HT-29 (cell line): ENCODE data around the gene GALNT17. TPM values are rescaled to one million over a fixed set of nuclear protein-coding genes. Genes with fewer than 3 reads are reported as not detected.
A peak's percentile ranks its signal among the peaks of the same experiment; 100 is the strongest.
"Not testable (repeated sequence)": the region's sequence is repeated elsewhere in the genome, so short reads cannot be mapped to it uniquely, and the experiment has no call there.

Experiments used
- DNase-seq: peaks from one replicate; pipeline ENCODE4 v3.0.0-alpha.2; 2015; ENCODE audit warnings: low spot score
- total RNA-seq: library from RNA; depleted of rRNA; stranded (reverse); fragments of >200 nt; shearing (Covaris generic); gene quantifications from 2 replicates; pipeline ENCODE4 v1.2.3, GENCODE V29; 2014

Gene GALNT17
- total RNA-seq, 1 experiment from 2014 or later = not detected

DNA sequence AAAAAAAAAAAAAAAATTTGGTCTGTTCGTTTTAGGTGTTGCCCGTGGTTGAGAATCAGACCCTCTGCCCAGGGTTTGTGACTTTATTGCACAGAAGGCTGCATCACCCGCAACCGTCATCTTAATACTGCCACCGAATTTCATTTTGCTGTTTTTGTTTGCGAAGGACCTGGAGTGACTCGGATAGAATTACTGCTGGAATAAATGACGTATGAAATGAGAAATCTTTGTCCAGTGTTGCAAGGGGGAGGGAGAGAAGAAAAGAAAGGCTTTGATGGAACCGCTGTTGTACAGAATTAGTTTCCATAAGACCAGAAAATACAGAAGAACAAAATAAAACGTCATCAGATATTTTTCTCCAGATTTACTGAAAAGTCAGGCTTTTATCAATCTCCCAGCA lies 103.3 kb downstream of the GALNT17 start:
- no peak for DNase-seq

DNA sequence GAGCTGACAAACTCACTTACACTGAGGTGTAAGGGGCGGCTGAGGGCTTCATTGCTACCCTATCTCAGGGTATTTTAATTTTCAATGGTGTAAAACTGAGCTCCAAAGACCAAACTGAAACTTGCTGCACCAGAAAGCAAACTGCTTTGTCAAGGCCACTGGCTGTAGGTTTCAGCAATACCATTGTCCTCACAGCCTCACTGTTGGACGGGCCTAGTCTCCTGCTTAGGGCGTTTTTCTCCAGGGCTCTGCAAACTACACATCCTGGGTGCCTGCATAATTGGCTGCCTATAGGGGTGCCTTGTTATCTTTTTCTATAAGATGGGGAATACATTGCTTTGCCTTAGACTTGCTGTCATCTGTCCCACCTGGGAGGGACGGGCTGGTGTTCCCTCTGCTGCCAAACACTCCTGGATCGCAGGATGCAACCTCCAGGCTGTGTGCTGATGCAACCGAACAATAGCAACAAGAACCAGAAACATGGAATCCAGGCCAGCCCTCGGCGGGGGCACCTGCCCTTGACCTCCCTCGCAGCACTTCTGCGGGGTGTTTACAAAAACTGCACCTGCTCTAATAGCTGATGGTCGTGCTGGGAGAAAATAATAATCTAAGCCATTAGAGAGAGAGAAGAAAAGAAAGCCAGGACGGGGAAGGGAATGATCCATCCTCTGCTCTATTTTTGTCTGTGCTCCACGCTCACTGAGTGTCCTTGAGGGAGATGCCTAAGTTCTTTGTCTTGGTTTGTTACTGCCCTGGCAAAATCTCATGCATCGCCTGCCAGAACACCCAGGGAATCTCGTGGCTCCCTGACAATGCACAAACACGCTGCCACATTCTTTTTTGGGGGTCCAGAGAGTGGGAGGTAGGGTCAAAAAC lies 104.5 kb downstream of the GALNT17 start:
- no peak for DNase-seq

DNA sequence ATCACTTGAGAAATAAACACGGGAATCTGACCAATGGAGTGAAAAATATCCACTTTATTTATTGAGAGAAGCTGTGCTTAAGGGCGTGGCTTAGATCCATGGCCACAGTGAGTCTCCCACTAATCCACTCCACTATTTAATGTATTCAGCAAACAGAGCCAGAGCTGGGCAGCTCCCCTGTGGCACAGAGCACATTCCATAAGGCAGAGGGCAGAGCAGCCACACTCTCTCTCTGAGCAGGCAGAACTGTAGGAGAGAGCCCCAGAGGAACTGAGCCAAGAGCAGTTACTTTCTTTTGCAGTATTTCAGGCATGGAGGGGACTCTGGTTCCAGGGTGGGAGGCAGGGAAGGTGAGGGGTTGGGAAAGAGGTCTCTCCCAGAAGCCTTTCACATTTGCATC lies 106.0 kb downstream of the GALNT17 start:
- DNase-seq = peak; percentile 3

DNA sequence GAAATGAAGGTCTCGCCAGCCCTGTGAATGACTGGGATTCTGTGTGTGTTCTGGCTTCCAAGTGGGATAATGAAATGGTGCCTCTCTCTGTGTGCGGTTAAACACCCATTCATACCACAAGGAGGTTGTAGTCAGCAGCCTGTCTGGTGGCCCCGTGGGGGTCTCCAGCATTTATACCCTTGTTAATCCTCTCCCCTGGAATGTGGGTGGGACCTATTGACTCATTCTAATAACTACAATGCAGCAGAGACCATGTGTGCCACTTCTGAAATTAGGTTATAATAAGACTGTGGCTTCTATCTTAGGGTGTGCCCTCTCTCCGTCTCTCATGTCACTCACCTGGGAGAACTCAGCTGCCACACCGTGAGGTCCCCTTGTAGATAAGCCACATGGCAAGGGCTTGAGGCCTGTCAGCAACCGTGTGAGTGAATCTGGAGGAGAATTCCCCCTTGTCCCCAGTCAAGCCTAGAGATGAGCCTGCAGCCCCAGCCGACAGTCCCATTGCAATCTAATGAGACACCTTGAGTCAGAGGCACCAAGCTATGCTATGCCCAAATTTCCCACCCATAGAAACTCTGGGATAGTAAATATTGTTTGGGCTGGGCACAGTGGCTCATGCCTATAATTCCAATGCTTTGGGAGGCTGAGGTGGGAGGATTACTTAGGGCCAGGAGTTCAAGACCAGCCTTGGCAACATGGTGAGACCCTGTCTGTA lies 106.8 kb downstream of the GALNT17 start:
- DNase-seq = no peak

DNA sequence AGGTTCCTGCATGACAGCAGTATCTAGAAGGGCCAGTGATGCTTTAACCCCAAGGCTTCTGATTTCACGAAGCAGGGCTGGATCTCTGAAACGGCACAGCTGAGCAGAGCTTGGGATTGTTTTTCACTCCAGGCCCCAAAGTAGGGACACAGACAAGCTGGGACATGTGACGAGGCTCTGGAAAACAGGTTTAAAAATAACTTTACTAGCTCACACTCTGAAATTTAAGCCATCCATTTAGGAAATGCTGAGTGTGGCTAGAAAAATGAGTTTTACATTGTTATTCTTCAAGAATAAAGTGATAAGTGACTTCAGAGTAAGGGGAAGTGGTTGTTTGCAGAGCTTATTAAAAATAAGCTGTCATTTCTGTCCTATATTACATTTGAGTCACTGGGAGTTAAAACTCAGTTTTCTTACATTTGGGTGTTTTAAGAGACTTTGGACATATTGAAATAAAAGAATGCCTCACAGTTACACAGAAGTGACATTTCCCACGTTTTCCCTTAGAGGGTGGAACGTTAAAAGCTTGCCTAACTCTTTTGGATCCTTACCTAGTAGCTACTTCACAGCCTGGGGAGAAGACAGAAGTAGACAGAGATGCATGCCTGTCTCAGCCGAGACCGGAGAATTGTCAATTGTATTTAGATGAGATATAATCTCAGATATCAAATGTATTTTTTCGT lies 107.8 kb downstream of the GALNT17 start:
- DNase-seq = no peak

DNA sequence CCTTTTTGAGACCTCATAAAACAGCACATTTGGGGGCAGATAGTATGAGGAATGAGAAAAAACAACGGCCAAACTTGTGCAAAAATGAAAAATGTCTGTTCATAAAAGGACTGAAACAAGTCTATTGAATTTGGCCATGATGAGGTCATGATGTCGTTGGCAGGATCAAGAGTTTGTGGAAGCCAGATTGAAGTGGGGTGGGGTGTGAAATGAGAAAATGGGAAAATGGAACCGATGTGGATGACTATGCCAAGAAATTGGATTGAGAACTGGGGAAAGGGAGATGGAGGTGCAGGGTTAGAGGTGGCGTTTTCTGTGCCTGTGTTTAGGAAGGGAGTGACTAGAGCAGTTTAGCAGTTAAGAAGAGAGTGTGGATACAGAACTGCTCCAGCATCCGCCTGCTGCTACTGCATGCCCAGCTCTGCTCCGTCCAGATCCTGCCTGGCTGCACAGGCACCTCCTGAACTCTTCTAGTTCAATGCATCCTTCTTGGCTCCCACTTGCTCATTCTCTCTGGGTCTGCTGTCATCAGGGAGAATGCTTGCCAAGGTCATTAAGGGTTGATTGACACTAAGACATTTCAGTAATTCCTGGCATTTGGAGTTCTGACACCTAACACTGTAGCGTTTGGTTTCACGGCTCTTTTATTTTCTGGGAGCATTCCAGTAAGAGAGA lies 111.9 kb downstream of the GALNT17 start:
- DNase-seq = no peak

DNA sequence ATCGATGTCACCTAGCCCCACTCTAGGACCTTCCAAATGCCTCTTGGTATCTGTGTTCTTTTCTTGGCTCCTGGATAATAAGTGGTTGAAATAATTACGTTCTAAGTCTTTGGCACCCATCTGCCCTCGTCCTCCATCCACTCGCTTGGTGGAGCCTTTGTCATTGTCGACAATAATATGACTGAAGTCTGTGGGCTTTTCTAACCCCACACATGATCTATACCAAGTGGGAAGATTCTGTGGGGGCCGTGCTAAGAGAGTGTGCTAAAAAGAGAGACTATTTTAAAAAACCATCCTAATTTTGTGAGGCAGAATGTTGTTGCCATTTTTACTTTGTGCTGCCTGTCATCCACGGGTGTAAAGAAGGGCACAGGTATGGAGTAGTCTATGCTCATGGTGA lies 113.1 kb downstream of the GALNT17 start:
- DNase-seq = no peak

DNA sequence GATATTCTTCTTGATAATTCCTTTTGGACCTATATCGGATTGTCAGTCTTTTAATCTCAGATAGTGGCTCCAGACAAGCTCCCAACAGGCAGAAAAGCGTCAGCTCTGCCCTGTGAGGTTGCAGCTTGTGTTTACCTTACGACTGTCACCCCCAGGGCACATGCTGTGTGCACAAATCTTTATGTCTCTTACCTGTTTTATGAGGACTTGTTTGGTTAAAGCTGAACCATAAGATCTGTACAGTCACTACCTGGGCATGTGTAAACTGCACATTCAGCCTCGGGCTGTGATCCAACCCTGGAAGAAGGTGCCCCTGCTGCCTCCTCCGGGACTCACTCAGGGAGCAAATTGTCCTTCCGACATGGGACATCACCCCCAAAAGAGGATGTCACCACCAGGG lies 119.8 kb downstream of the GALNT17 start:
- no peak for DNase-seq

DNA sequence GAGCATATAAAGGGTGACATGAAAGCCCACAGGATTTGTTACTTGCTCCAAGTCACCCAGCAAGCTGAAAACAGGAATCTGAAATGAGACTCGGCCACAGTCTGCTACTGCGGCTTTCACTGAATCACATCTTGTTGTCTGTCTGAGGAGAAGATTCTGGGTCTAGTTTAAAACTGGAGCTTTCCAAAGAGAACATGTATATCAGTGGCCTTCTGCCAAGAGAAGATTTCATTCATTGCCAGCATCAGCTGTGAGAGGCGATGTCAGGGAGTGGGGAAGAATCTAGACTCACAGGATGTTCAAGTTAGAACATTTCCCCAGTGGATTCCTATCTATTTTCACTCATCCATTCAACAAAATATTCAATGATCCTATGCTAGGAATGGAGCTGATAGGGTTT lies 122.8 kb downstream of the GALNT17 start:
- DNase-seq = no peak

DNA sequence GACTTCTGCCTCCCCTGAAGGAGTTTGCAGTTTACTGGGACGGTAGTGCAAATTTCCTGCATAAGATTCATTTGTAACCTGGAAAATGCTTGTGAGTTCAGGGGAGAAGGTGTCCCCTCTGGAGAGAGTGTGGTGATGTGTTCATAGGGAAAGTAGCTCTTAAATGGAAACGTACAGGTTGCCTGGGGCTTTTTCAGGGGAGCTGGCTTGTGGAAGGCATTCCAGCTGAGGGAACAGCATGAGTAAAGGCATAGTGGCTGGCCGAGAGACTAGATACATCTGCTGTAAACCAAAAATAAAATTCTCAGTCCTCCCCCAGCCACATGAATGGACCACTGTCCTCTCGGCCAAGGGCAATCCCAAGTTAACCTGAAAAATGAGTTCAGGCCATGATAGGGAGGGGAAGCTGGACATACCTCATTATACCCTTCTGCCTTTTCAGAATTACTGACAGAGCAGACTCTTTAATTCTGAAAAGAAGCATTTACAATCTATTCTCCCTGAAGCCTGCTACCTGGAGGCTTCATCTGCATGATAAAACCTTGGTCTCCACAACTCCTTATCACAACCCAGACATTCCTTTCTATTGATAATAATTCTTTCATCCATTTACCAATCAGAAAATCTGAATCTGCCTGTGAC lies 123.7 kb downstream of the GALNT17 start:
- no peak for DNase-seq

DNA sequence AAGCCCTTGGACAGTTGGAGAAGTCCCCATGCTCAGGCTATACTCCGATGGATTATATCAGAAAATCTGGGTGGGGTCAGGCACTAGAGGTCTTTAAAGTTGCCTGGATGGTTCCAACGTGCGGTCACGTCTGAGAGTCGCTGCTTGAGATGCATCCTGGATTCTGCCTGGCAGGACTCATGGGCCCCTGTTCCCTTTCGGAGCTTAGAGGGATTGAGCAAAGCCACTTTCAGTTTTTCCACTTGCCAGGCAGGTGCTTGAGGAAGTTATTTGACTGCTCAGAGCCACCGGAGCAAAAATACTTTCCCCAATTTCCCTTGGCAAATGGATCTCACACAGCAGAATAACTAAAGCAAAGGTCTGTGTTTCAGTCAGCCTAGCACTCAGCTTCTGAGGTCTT lies 129.1 kb downstream of the GALNT17 start:
- DNase-seq = no peak

DNA sequence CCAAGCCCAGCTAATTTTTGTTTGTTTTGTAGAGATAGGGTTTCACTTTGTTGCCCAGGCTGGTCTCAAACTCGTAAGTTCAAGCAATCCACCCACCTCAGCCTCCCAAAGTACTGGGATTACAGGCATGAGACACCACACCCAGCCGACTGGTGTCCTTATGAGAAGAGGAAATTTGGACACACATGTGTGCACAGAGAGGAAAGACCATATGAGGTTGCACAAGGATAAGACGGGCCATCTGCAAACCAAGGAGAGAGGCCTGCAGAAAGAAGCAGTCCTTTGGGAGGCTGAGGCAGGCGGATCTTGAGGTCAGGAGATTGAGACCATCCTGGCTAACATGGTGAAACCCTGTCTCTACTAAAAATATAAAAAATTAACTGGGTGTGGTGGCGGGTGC lies 130.9 kb downstream of the GALNT17 start:
- DNase-seq = not testable (repeated sequence)

DNA sequence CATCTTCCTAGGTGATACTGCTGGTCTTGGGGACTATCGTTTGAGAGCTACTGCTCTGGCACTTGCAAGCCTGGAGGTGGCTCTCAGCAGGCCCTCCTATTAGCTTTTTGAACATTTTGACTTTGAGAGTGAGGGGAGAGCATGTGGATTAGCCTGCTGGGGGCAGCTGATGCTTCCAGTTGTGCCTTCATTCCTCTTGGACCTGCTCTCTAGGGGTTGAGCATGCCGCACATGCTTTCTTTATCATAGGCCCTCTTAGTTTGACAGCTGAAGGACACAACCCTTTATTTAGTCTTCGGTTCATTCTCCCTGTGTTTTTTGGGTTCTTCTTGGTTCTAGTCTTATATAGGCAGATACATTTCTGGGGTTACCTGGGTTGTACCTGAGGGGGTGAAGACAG lies 132.1 kb downstream of the GALNT17 start:
- DNase-seq = no peak

DNA sequence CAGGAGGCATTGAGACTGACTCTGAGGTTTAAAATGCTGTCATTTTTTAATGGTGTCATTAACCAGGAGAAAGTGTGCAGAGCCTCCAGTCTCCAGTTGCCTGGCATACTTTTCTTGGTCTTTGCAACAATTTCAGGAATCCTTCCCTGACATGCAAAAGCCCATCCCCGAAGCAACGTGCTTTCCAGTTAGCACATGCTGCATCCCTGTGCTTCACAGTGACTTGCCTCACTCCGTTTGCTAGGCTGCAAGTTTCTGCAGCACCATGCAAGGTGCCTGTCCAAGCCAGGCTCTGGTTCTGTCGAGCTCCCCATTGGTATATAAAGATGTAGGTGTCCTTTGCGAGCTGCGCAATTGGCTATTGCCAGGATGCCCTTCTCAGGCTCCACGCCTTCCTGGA lies 135.0 kb downstream of the GALNT17 start:
- DNase-seq = no peak

DNA sequence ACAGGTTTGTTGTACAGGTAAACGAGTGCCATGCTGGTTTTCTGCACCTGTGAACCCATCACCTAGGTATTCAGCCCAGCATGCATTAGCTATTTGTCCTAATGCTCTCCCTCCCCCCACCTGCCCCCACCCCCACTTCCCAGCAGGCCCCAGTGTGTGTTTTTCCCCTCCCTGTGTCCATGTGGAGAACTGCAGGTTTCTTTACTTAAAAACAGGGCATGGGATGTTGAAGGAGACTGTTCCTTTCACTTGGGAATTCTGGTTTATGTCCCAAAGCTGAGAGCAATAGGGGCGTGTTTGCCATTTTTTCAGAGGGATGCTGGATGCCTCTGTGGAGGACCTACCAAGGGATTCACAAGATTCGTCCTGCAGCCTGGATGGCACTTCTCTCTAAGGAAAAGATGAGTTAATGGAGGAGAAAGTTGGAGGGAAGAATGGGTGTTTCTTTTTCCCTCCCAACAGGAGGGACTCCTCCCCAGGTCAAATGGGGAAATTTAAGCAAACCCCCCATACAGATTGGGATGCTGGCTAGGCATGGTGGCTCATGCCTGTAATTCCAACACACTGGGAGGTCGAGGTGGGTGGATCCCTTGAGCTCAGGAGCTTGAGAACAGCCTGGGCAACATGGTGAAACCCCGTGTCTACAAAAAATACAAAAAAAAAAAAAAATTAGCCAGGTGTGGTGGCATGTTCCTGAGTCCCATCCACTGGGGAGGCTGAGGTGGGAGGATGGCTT lies 136.0 kb downstream of the GALNT17 start:
- DNase-seq = no peak

DNA sequence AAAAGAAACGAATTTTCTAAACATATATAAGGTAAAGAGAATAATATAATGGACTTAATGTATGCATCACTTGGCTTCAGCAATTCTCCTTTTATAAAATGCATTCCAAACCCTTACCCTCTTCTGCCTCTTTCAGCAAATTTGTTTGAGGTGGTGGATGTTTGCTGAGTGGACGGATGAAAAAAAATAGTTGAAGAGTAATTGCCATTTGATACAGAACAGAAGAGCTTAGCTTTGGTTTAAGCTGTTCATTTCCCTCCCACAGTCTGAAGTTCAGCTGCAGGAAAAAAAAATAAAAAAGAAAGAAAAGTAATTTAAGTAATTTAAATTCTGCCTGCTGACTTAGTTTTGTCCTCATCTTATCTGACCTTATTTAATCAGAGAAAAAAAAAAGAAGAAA lies 138.6 kb downstream of the GALNT17 start:
- DNase-seq = no peak

DNA sequence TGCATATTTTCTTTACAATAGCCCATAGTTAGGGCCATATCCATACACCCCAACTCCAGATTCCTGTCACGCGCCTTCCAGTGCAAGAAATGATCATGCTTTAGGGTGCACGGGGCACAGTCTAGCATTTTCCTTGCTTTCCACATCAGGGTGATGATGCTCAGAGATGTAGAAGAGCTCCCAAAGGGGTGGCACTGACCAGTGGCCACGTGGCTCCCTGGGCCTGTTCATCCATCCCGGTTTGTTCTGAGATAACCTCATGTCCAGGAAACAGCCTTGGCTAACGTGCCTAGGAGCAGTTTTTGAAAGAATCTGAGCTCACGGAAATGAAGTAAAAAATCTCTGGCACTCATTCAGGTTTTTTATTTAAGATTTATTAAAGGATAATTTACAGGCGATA lies 139.3 kb downstream of the GALNT17 start:
- DNase-seq = no peak

DNA sequence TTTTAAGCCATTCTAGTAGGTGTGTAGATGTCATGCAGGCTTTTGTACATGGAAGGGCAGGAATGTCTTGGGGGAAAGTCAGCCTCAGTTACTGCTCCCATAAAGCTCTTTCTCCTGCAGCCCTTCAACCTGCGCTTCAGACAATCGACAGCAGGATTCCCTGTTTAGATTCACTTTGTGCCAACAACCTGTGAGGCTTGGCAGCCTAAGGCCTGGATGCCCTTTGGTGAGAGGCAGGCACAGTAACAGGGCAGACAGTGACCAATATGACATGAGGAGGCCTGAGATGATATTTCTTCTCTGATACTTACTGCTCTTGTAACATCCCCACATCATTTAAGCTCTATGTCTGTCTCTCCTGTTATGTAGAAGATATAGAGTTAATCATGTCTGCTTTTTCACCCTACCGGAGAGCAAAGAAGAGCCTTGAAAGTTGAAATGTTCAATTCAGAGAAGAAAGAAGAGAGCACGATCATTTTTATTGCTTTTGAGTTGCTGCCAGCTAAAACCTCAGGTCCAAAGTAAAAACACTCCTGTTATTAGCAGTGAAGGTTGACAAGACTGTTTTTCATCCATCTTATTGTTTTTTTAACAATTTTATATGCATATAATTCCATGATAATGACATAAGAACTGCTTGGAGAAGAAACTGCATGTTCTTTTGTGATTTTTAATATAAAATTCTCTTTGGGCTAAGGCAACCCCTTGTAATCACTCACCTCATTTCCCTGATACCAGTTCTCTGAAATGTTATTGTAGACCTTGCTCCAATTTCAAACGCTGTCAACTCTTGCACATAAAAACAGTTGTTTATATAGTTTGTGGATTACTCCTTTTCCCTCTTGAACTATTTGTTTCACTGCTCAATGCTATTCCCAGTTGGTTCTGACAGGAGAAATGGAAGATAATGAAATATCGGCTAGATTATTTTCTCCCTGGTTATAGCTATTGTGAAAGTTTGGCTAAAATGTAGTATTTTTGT lies 140.9 kb downstream of the GALNT17 start:
- DNase-seq = no peak

DNA sequence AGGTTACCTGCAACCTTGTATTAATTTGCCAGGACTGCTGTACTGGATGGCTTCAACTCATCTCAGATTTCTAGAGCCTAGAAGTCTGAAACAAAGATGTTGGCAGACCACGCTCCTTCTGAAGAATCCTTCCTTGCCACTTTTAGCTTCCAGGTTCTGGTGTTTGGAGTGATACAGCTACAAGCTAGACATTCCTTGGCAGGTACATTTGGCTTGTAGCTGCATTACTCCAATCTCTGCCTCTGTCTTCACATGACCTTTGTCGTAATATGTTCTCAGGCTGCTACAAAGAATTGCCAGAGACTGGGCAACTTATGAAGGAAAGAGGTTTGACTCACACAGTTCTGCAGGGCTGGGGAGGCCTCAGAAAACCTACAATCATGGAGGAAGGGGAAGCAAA lies 146.3 kb downstream of the GALNT17 start:
- no peak for DNase-seq
